Mucosa of descending colon (tissue), 3 donors: ENCODE results near the gene SLC7A10. TPM values are rescaled to one million over a fixed set of nuclear protein-coding genes. Genes with fewer than 3 reads are reported as not detected.
"Not testable (repeated sequence)": the region's sequence is repeated elsewhere in the genome, so short reads cannot be mapped to it uniquely, and the experiment has no call there.

Experiments
- ATAC-seq: fragments of 200-7000 bp; cut with Tn5 transposase; one replicate; pipeline ENCODE4 v1.9.1; 2020; ENCODE audit warnings: mild to moderate bottlenecking, moderate library complexity
- DNase-seq, 3 donors: peaks; one replicate each; pipeline ENCODE4 v3.0.0-alpha.2; 2020
- H3K36me3 ChIP-seq: fragments of 200-600 bp; one replicate; pipeline ENCODE4 v1.8.0; 2021; ENCODE audit warnings: low read depth, mild to moderate bottlenecking
- H3K4me1 ChIP-seq: fragments of 200-600 bp; one replicate; pipeline ENCODE4 v1.8.0; 2021; ENCODE audit warnings: low read depth, mild to moderate bottlenecking
- H3K4me3 ChIP-seq: fragments of 200-600 bp; one replicate; pipeline ENCODE4 v1.8.0; 2021; ENCODE audit warnings: mild to moderate bottlenecking
- H3K9me3 ChIP-seq: fragments of 200-600 bp; one replicate; pipeline ENCODE4 v1.8.0; 2021; ENCODE audit warnings: mild to moderate bottlenecking
- CTCF ChIP-seq: fragments of 200-600 bp; IDR thresholded peaks from one replicate; pipeline ENCODE4 v1.8.0; 2022; ENCODE audit warnings: antibody characterized with exemption, mild to moderate bottlenecking
- intact Hi-C, 2 donors: fragments of 100-400 bp; cut with DNase I in 1 of 2; cut with micrococcal nuclease in 1 of 2; formaldehyde crosslinking; loops; one replicate each; pipeline versions ENCODE4 v1.11.0 to v1.11.1; 2022; cut with DNase I, micrococcal nuclease
- total RNA-seq, 3 donors: library from RNA; stranded (reverse); fragmentation: NEBNext Ultra II Directional in 2 of 3; extraction: Animal tissue kit (Norgen Biotek cat#: 25700) in 2 of 3; gene quantifications; one replicate each; pipeline versions ENCODE4 v1.2.1 to v1.2.4, GENCODE V29; 2021 to 2023
- donor health status: DM: no; HTN: no; CAD: no; lungs with moderate emphysema.
- donor health status: DM: no; HTN: no; CAD: no.
- donor health status: DM: no; HTN: yes; CAD: no.

SLC7A10 gene
- total RNA-seq, 3 donors from 2014 or later = not detected

GRCh38 chr19:33224694-33225457 lies 774 bp downstream of the SLC7A10 start:
- intact Hi-C loops = no loop called here
- Histone ChIP-seq H3K4me1 (peaks cover 5% of the 10 kb centered on the region), H3K36me3 (no peaks in the 10 kb centered on the region), H3K9me3 (peaks cover 9% of the 10 kb centered on the region), H3K4me3 (no peak overlapping the region)
- no peak for TF ChIP-seq CTCF
- ATAC-seq = no peak
- DNase-seq = no peak

- H3K9me3 ChIP-seq, H3K4me3 ChIP-seq, H3K4me1 ChIP-seq, ATAC-seq, intact Hi-C loops, DNase-seq, H3K36me3 ChIP-seq: not testable (repeated sequence)
These were observed 3.4 kb downstream of the SLC7A10 start for GRCh38 chr19:33222255-33222654.

GRCh38 chr19:33221638-33222037 lies 4.0 kb downstream of the SLC7A10 start:
- no peak for TF ChIP-seq CTCF
- Histone ChIP-seq H3K36me3 (no peaks in the 10 kb centered on the region), H3K4me1 (peaks cover 5% of the 10 kb centered on the region), H3K9me3 (no peaks in the 10 kb centered on the region), H3K4me3 (no peak overlapping the region)
- intact Hi-C loops = no loop called here
- no peak for ATAC-seq
- no peak for DNase-seq

GRCh38 chr19:33220735-33221134 lies 4.9 kb downstream of the SLC7A10 start:
- Histone ChIP-seq H3K9me3 (no peaks in the 10 kb centered on the region), H3K36me3 (no peaks in the 10 kb centered on the region), H3K4me1 (no peaks in the 10 kb centered on the region), H3K4me3 (no peak overlapping the region)
- TF ChIP-seq CTCF = no peak
- intact Hi-C loops = no loop called here
- no peak for DNase-seq
- ATAC-seq = no peak

GRCh38 chr19:33220115-33220514 lies 5.5 kb downstream of the SLC7A10 start:
- ATAC-seq (no peak), DNase-seq (no peak)
- Histone ChIP-seq H3K36me3 (no peaks in the 10 kb centered on the region), H3K4me3 (no peak overlapping the region), H3K9me3 (no peaks in the 10 kb centered on the region), H3K4me1 (no peaks in the 10 kb centered on the region)
- intact Hi-C loops = no loop called here
- TF ChIP-seq CTCF = no peak

- H3K4me1 ChIP-seq = no peaks in the 10 kb centered on the region
- TF ChIP-seq CTCF = no peak
- intact Hi-C loops = no loop called here
- ATAC-seq (no peak), DNase-seq (no peak)
- no peak overlapping the region for H3K4me3 ChIP-seq
- no peaks in the 10 kb centered on the region for H3K36me3 ChIP-seq
- H3K9me3 ChIP-seq = no peaks in the 10 kb centered on the region
These were observed 6.3 kb downstream of the SLC7A10 start for GRCh38 chr19:33219261-33219815.
